NCI-H2227 (cell line): ENCODE measurements around the gene DPP10.
"Not testable (repeated sequence)": the region's sequence is repeated elsewhere in the genome, so short reads cannot be mapped to it uniquely, and the experiment has no call there.

ENCODE experiments used
- DNase-seq: peaks from one replicate; lab custom pipeline; 2025; ENCODE audit not compliant: unreplicated experiment; lab: John Stamatoyannopoulos, UW

DPP10 gene

DNA sequence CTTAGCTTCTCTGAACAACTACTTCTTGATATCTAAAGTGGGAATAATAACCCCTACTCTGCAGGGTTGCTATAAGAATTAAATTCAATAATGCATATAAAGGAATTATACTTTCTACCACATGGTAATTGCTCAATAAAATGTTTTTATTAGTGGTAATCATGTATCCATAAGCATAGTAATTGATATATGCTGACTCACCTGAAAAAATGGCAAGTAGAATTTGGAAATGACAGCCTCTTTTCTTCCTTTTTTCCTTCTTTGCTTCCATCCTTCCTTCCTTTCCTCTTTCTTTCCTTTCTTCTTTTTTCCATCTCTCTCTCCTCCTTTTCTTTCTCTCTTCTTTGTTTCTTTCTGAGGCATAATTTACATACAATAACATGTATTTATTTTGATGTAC is 65.3 kb downstream of the DPP10 start:
- no peak for DNase-seq

DNA sequence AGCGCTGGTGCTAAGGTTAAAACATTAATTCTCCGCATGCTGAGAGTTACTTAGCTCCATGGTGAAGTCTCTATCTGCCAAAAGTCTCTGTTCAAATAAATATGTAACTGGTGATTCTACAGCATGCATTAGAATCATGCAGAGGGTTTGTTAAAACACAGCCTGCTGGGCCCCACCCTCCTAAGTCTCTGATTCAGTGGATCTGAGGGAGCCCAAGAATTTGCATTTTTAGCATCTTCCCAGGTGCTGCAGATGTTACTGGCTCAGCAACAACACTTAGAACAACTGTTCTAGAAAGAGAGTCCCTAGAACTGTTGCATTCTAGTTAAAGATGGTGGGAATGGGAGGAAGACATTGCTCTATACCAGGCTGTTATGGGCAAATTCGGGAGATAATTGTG is 73.4 kb downstream of the DPP10 start:
- no peak for DNase-seq

DNA sequence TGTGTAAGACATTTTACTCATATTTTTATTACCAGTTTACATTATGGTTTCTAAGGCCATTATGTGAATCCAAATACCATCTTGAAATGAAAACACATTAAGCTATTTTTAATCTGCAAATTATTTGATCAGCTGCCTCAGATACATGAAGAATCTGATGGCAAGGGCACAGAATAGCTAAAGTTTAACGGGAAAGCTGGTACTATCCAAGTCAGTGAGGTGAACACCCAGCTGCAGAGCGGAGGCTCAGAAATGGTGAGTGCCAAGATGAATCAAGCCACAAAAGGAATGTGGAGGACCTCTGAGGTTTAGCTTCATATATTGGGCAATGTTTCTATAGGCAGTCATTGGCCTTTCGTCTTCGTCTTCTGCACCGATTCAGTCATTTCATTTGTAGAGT is 75.1 kb downstream of the DPP10 start:
- no peak for DNase-seq

DNA sequence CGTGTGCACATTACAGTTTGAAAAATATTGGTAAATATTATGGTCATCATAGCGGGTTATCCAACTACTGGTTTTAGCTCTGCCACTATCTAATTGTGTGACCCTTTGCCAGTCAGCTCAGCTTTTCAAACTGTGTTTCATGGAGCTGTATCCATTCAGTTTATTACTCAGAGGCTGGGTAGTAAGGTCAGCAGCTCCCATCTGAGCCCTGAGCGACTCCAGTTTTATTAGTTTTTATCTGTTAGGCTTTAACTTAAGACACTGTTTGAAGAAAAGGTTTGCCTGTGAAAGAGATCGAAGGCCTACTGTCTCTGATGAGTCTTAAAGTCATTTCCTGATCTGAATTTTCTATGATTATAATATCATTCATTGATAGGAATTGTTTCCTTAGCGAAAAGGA is 76.3 kb downstream of the DPP10 start:
- DNase-seq = no peak

DNA sequence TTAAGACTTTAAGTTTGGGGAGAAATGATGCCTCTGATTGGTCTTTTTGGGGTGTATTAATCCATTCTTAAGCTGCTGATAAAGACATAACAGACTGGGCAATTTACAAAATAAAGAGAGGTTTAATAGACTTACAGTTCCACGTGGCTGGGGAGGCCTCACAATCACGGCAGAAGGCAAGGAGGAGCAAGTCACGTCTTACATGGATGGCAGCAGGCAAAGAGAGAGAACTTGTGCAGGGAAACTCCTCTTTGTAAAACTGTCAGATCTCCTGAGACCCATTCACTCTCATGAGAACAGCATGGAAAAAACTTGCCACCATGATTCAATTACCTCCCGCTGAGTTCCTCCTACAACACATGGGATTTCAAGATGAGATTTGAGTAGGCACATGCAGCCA is 80.2 kb downstream of the DPP10 start:
- DNase-seq = not testable (repeated sequence)

DNA sequence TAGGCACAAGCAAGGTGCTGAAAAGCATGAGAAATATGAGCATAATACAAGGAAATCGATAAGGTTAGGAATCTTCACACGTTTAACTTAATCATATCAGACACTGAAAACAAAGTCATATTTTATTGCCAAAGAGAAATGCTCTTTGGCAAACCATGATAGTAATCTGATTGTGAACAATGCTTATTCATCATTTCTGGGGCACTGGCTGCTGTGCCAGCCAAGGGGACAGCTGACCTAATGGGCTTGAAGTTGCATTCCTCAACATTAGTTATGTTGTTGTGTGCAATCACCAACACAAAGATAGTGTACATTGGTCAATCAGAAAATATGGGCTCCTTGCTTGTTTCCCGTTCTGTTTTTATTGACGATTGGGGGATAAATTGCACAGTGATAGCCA is 83.5 kb downstream of the DPP10 start:
- no peak for DNase-seq

DNA sequence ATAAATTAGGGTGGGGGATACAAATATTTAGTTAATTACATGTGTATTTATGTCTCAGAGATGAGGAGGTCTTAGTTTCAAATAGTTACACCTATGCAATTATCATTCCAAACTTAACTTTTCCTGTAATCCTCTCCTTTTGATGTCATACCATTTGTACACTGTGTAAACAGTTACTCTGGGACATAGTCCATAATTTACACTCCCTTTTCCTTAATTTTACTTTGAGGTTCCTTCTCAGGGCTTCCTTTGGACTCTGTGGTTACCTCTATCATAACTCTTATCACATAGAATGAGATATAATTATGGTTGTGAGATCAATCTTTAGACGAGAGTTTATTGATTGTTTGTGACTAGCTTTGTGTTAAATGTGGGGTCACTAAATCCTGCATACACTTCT is 84.4 kb downstream of the DPP10 start:
- DNase-seq = no peak

DNA sequence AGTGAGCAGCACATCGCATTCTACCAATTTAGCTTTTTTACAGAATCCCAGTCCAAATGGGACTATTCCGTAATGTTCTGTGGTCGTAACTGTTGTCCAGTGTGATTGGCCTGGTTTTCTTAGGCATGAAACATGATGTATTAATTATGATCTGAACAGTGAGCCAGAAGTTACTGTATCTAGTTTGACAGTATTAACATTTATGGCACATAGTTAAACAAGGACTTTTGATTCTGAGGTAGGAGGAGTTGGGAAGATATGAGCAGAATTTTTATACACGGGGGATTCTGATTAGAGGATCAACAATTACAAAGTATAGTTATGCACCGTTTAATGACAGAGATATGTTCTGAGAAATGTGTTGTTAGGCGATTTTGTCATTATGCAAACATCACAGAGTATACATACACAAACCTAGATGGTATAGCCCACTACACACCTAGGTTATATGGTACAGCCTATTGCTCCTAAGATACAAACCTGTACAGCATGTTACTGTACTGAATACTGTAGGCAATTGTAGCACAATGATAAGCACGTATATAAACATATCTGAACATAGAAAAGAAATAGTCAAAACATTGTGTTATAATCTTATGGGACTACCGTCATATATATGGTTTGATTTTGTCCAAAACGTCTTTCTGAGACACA is 85.0 kb downstream of the DPP10 start:
- DNase-seq = no peak

DNA sequence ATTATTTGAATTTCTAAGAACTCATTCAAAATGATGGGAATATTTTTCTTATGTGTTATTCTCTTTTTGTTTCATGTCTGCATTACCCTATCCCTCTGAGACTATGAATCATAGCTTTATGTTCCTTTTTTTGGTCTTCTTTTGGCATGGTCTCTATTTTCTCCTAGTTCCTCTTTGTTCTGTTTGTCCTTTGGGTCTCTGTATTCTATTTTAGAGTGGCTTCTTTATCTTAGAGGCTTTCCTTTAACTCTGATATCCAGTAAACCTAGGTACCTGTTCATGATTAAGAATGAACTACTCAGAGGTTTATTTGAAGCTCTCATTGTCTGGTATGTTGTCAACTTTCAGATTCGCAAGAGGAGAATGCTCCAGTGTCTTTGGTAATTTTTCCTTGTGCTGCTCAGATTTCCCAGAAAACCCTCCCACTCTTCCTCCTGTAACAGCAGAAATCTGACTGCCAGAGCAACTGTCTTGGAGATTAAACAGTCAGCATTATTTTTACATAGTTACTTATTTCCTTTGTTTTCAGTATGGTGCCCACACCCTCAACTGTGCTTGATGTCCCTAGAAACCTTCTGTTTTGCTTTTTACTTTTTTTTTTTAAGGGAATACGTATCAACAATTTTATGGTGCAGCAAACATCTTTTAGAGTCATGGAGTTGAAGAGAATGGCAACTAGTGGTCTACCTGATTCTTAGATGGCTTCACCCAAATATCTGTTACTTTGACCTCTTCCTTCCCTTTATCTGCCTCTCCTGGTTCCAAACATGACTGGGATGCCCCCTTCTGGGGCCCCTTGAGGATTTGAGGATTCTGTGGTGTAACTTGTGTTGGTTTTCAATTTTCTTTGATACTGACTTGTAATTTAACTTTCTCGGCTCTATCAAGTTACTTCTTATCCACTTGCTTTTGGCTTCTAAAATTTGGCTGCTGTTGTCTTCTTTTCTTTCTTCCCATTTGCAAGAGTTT is 92.0 kb downstream of the DPP10 start:
- DNase-seq = no peak

DNA sequence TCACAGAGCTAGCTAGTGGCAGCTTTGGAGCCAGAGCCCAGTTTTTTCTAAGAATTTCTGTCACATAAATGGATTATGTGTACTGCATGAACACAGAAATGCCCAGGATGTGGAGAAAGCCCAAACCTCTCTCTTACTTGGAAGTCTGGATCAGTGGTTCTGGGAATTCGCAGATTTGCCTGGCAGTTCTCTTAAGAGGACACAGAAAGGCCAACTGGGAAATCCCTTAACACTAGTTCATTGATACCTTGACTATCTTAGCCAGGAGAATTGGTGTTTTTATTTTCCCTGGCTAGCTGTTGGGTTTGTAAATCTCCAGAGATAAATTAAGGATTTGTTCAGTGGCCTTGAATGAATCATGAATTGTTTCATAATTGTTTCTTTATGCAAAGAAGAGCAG is 95.3 kb downstream of the DPP10 start:
- no peak for DNase-seq

DNA sequence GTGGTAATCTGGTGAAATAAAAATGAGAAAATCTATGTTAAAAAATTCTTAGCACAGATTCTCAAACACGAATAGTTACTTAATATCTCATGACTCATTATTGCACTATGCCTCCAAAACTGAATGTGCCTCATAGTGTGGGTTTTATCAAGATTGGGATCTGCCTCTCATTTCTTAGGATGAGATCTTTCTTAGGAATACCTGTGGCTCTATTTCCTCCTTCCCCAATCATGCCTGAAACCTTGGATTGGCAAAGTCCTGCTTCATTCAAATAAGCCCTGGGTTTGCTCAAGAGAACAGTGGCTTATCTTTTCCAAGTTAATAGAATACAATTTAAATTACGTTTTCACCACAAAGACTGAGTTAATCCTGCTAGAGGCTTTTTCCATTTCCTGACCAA is 100.3 kb downstream of the DPP10 start:
- DNase-seq = no peak

DNA sequence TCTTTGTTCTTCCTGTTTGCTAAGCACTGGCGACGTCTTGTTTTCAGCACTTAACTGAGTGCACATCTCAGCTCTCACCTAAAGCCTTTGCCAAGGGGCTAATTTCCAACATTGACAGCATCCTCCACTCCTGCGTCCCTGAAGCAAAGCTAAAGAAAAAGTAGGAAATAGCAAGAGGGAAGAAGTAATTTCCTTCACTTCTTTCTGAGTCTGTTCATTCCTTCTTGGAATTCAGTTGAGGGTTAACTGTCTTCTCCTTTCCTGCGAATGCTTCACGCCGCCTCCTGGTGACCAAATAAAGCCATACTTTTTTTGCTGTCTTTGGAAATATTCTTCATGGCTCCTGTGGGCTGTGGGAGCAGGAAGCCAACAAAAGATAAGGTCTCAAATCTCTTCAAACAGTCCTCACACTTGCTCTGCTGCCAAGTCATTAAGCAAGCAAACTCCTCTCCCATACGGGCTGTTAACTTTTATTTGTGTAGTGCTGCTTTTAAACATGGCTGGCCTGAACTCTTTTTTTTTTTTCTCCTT is 100.9 kb downstream of the DPP10 start:
- no peak for DNase-seq

DNA sequence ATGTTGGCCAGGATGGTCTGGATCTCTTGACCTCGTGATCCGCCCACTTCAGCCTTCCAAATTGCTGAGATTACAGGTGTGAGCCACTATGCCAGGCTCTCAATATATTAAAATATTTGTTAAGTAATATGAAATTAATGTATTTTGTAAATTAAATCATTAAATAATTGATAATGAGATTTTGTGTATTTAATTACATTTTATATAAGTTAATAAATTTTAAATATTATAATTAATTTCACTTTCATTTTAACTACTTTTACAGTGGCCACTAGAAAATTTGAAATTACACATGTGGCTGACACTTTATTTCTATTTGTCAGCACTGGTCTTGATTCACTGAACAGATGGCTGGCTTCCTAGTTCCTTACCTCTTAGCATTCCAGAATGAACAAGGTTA is 102.6 kb downstream of the DPP10 start:
- no peak for DNase-seq

DNA sequence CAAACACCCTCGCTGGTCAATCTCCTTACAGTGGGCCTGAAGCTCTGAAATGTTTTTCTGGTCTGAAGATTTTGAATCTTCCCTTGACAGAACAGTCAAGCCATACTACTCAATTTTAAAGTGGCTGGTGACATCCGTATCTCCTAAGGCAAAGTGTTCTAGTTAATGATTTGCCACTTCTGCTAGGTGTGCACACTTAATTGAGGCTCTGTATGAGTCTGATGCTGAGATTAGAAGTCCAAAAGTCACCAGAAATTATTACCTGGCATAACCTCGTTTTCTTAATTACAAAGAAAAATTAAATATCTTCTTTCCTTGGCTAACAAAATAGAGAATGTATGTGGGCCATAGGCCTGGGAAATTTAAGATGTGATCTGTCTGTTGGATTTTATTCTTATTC is 104.1 kb downstream of the DPP10 start:
- no peak for DNase-seq

DNA sequence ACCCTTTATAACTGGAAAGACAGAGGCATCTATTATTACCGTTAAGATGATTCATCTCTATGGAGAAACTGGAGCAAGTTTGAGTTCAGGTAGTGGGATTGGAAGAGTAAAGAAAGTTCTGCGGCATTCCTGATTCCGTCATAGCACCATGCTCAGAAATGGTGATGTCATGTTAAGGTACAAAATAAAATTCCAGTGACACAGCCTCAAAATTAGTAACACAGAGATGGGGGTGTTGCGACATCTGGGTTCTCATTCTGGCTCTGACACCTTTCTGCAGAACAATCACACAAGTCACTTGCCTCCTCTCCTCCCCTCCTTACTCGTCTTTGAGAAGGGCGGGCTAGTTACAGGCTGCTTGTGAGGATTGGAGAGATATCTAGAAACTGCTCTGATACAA is 105.7 kb downstream of the DPP10 start:
- no peak for DNase-seq

DNA sequence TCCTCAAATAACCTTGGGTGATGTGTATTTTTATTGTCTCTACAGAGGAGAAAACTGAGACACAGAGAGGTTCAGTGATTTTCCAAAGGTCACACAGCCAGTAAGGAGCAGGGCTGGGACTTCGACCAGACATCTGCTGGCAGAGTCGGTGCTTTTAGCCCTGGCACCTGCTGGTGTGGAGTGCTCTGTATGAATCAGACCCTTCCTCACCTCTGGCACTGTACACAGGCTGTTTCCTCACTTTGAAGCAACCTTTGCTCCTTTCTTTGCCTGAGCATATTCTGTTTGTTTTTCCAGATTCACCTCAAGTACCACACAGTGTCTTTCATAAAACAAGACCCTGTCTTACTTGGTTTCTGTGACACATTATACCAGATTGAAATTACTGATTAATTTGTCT is 107.9 kb downstream of the DPP10 start:
- DNase-seq = no peak

DNA sequence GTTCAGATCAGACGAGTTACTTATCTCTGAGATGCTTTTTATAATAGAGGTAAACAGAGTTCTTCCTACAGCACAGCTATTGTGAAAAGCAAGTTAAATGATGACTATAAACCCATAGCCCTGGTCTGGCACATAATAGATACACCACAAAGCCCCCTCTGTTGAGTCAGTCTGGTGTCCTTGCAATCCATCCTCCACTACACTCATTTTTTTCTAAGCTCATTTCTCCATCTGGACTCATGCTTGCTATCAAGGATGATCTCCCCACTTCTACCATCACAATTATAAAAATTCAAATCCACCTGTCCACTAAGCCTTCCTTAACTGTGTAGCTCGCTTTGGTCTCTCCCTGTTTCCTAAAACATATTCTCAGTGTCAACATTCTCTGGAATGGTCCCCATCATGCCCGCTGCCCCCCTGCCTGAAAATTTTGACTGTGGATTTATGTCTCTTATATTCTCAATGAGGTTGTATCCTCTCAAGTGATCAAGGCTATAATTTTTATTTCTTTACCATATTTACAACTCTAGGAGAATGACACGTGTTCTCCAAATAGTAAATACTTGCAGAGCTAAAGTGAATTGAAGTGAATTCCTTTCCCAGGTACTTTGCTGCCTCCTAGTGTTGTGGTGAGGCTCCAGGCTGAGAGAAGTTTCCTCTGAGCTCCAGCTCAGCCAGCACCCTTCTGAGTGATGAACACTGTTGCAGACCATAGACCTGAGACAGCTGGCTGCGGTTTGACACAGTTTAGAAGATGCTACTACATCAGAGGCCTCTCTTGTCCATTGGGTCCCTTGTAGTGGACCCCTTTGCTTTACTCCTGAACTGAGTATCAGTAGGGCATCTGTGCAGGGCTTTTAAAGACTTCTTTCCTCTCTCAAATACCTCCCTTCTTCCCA is 108.7 kb downstream of the DPP10 start:
- no peak for DNase-seq

DNA sequence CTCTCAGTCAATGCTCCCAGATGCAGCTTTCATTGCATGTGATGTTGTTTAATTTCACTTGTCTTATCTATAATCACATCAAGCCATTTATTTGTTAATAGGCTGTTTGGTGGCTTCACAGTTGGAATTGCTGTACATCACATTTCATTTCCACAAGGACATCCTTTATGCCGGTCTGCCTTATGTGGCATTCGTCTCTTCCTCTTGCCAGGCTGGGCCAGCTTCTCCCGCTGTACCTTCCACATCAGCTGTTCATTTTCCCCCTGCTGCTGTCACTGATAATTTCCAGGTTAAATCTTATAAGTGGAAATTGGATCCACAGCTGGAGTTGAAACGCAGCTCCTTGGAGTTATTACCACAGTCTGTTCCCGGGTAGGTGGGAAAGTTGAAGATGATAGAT is 110.6 kb downstream of the DPP10 start:
- DNase-seq = no peak

DNA sequence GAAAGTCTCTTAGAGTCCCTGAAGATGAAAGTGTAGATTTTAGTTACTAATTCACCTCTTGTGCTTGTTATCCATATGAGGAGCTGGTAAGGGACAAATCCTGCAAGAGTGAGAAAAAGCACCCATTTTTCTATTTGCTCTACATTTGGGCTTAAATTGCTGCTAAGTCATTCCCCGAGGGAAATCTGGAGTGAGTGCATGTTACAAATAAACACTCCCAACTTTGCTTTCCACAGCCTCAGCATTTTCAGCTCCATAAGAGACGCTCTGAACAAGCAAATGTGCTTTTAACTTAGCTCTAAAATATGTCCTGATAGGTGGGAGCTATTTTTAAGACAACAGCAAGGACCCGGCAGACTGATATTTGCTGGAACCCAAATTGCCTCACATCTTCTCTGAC is 126.7 kb downstream of the DPP10 start:
- DNase-seq = no peak

DNA sequence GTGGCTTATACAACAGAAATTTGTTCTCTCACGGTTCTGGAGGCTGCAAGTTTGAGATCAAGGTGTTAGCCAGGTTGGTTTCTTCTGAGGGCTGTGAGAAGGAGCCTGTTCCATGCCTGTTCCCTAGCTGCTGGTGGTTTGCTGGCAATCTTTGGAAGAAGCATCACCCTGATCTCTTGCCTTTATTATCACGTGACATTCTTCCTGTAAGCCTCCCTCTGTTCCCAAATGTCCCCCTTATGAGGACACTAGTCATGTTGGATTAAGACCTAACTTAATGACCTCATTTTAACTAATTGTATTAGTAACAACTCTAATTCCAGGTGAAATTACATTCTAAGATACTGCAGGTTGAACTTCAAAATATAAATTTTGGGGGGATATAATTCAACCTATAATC is 135.2 kb downstream of the DPP10 start:
- DNase-seq = no peak

DNA sequence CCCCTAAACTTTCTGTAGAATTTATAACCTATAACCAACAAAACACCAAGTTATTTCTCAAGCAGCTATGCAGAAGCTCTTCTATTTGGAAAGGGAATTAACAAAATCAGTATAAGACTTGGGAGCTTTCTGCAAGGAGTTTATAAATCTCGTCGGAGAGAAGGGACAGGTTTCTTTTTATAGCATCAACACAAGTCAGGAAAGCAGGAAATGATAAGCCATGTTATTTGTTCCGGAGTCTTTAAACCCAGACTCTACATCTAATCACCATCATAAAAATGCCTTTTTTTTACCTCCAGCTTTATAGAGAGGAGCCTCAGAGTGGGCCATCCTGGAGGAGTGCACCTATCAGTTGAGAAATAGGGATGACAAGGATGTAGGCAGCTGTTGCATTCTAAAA is 137.1 kb downstream of the DPP10 start:
- DNase-seq = no peak
